ENCODE results near the gene DCAF16. TPM values are rescaled to one million over a fixed set of nuclear protein-coding genes. Genes with fewer than 3 reads are reported as not detected.

DCAF16 gene
- total RNA-seq, 2 experiments from 2014 or later = 40.3 to 47.5 TPM

- DNase-seq (no peak), ATAC-seq (no peak)
- peaks cover 29% of the 10 kb centered on the region for H3K4me1 Mint-ChIP-seq
- peaks cover 4% of the 10 kb centered on the region for H3K36me3 Mint-ChIP-seq (ENCODE audit: low read depth)
- POLR2A ChIA-PET = no interaction called here
- intact Hi-C loops (cut with DNase I, micrococcal nuclease) = no loop called here
- CTCF ChIA-PET = no interaction called here
- H3K27me3 Mint-ChIP-seq = peaks cover 13% of the 10 kb centered on the region
- H3K9me3 Mint-ChIP-seq (ENCODE audit: low read depth) = no peaks in the 10 kb centered on the region
- no peak overlapping the region for H3K27ac Mint-ChIP-seq
- no peak overlapping the region for H3K4me3 Mint-ChIP-seq
Observed at GRCh38 chr4:17785858-17786257, 24.7 kb downstream of the DCAF16 start.

GRCh38 chr4:17781300-17782287, 29.0 kb downstream of the DCAF16 start, which contains the start of gene FAM184B:
Gene FAM184B (minus strand): TSS chr4:17781621. CDS start chr4:17781299, 322 bp downstream.
- H3K27me3 Mint-ChIP-seq = peaks cover 31% of the 10 kb centered on the region

GRCh38 chr4:17780501-17781299, 29.9 kb downstream of the DCAF16 start:
- DNase-seq = no peak
- POLR2A ChIA-PET = no interaction called here
- intact Hi-C loops (cut with DNase I, micrococcal nuclease) = no loop called here
- no peak overlapping the region for H3K4me3 Mint-ChIP-seq
- peaks cover 31% of the 10 kb centered on the region for H3K27me3 Mint-ChIP-seq
- CTCF ChIA-PET = no interaction called here
- no peak overlapping the region for H3K27ac Mint-ChIP-seq
- no peaks in the 10 kb centered on the region for H3K36me3 Mint-ChIP-seq (ENCODE audit: low read depth)
- no peaks in the 10 kb centered on the region for H3K9me3 Mint-ChIP-seq (ENCODE audit: low read depth)
- H3K4me1 Mint-ChIP-seq = peaks cover 13% of the 10 kb centered on the region
- peak; percentile 23 for ATAC-seq

More at GRCh38 chr4:17781300-17782287, 29.0 kb downstream of the DCAF16 start, which contains the start of gene FAM184B:
- intact Hi-C loops (cut with DNase I, micrococcal nuclease) = no loop called here
- ATAC-seq (peak; percentile 49), DNase-seq (peak; percentile 26)
- peaks cover 17% of the 10 kb centered on the region for H3K4me1 Mint-ChIP-seq
- H3K9me3 Mint-ChIP-seq (ENCODE audit: low read depth) = no peaks in the 10 kb centered on the region
- ChIA-PET CTCF (interaction anchor here (1.1 kb wide), 1 partner anchor 28 kb away, joined by 4 read pairs; no protein-coding TSS in a partner anchor), POLR2A (no interaction called here)
- H3K27ac Mint-ChIP-seq = no peak within 1 kb of the TSS
- no peaks in the 10 kb centered on the region for H3K36me3 Mint-ChIP-seq (ENCODE audit: low read depth)
- H3K4me3 Mint-ChIP-seq = peak within 1 kb of the TSS; percentile 3

- no peak for DNase-seq
- Mint-ChIP-seq H3K27me3 (peaks cover 31% of the 10 kb centered on the region), H3K4me3 (no peak overlapping the region), H3K27ac (no peak overlapping the region), H3K9me3 (ENCODE audit: low read depth) (no peaks in the 10 kb centered on the region), H3K4me1 (peaks cover 13% of the 10 kb centered on the region), H3K36me3 (ENCODE audit: low read depth) (no peaks in the 10 kb centered on the region)
- ChIA-PET POLR2A (no interaction called here), CTCF (no interaction called here)
- intact Hi-C loops (cut with DNase I, micrococcal nuclease) = no loop called here
- ATAC-seq = no peak
Observed at GRCh38 chr4:17778431-17778830, 32.1 kb downstream of the DCAF16 start.

GRCh38 chr4:17773135-17773698, 37.3 kb downstream of the DCAF16 start:
- intact Hi-C loops (cut with DNase I, micrococcal nuclease) = no loop called here
- no peaks in the 10 kb centered on the region for H3K4me1 Mint-ChIP-seq
- CTCF ChIA-PET = interaction anchor here (1.2 kb wide), 1 partner anchor 33 kb away, joined by 3 read pairs; no protein-coding TSS in a partner anchor
- POLR2A ChIA-PET = no interaction called here
- no peak for DNase-seq
- no peak for ATAC-seq
- no peaks in the 10 kb centered on the region for H3K27me3 Mint-ChIP-seq
- H3K4me3 Mint-ChIP-seq = no peak overlapping the region
- H3K36me3 Mint-ChIP-seq (ENCODE audit: low read depth) = no peaks in the 10 kb centered on the region
- no peak overlapping the region for H3K27ac Mint-ChIP-seq
- H3K9me3 Mint-ChIP-seq (ENCODE audit: low read depth) = no peaks in the 10 kb centered on the region

GRCh38 chr4:17771284-17771908, 39.2 kb downstream of the DCAF16 start:
- no peaks in the 10 kb centered on the region for H3K36me3 Mint-ChIP-seq (ENCODE audit: low read depth)
- H3K27me3 Mint-ChIP-seq = no peaks in the 10 kb centered on the region
- H3K9me3 Mint-ChIP-seq (ENCODE audit: low read depth) = no peaks in the 10 kb centered on the region
- H3K27ac Mint-ChIP-seq = no peak overlapping the region
- intact Hi-C loops (cut with DNase I, micrococcal nuclease) = no loop called here
- ATAC-seq (no peak), DNase-seq (no peak)
- H3K4me1 Mint-ChIP-seq = no peaks in the 10 kb centered on the region
- ChIA-PET POLR2A (no interaction called here), CTCF (interaction anchor here (0.9 kb wide), 1 partner anchor 10 kb away, joined by 4 read pairs; no protein-coding TSS in a partner anchor)
- no peak overlapping the region for H3K4me3 Mint-ChIP-seq

- Mint-ChIP-seq H3K4me1 (peaks cover 3% of the 10 kb centered on the region), H3K36me3 (ENCODE audit: low read depth) (peaks cover 3% of the 10 kb centered on the region), H3K4me3 (no peak overlapping the region), H3K9me3 (ENCODE audit: low read depth) (peaks cover under 1% of the 10 kb centered on the region), H3K27me3 (no peaks in the 10 kb centered on the region), H3K27ac (no peak overlapping the region)
- POLR2A ChIA-PET = no interaction called here
- ATAC-seq (no peak), DNase-seq (no peak)
- intact Hi-C loops (cut with DNase I, micrococcal nuclease) = no loop called here
- CTCF ChIA-PET = interaction anchor here (0.9 kb wide), 1 partner anchor 10 kb away, joined by 4 read pairs; no protein-coding TSS in a partner anchor
Observed at GRCh38 chr4:17770845-17771244, 39.7 kb downstream of the DCAF16 start.

GRCh38 chr4:17769406-17770174, 41.0 kb downstream of the DCAF16 start:
- H3K27me3 Mint-ChIP-seq = no peaks in the 10 kb centered on the region
- no peak overlapping the region for H3K27ac Mint-ChIP-seq
- CTCF ChIA-PET = no interaction called here
- POLR2A ChIA-PET = no interaction called here
- H3K4me1 Mint-ChIP-seq = peaks cover 8% of the 10 kb centered on the region
- H3K4me3 Mint-ChIP-seq = no peak overlapping the region
- peaks cover 1% of the 10 kb centered on the region for H3K9me3 Mint-ChIP-seq (ENCODE audit: low read depth)
- peaks cover 3% of the 10 kb centered on the region for H3K36me3 Mint-ChIP-seq (ENCODE audit: low read depth)
- DNase-seq (no peak), ATAC-seq (no peak)
- intact Hi-C loops (cut with DNase I, micrococcal nuclease) = no loop called here

GRCh38 chr4:17766826-17767458, 43.6 kb downstream of the DCAF16 start:
- intact Hi-C loops (cut with DNase I, micrococcal nuclease) = no loop called here
- H3K4me3 Mint-ChIP-seq = no peak overlapping the region
- no peaks in the 10 kb centered on the region for H3K27me3 Mint-ChIP-seq
- POLR2A ChIA-PET = no interaction called here
- CTCF ChIA-PET = no interaction called here
- no peak overlapping the region for H3K27ac Mint-ChIP-seq
- H3K9me3 Mint-ChIP-seq (ENCODE audit: low read depth) = peaks cover 1% of the 10 kb centered on the region
- H3K4me1 Mint-ChIP-seq = peaks cover 8% of the 10 kb centered on the region
- H3K36me3 Mint-ChIP-seq (ENCODE audit: low read depth) = peaks cover 3% of the 10 kb centered on the region
- ATAC-seq (no peak), DNase-seq (no peak)
